ENCODE data around the gene TAOK2.
"Not testable (repeated sequence)": the region's sequence is repeated elsewhere in the genome, so short reads cannot be mapped to it uniquely, and the experiment has no call there.

The TAOK2 gene

GRCh38 chr16:30017937-30018336 is 44.3 kb downstream of the TAOK2 start:
- WGBS: 97% methylated on average over 3 of the region's 4 CpGs
- H3K9me3 ChIP-seq (ENCODE audit: insufficient read depth, low read depth, low read length); H3K4me3 ChIP-seq (ENCODE audit: low read length); H3K9ac ChIP-seq (ENCODE audit: low read depth, low read length); H3K4me1 ChIP-seq (ENCODE audit: insufficient read depth, low read length); H3K27me3 ChIP-seq (ENCODE audit: insufficient read depth, low read length); H3K36me3 ChIP-seq (ENCODE audit: insufficient read depth, low read length); H3K27ac ChIP-seq (ENCODE audit: low read depth, low read length): not testable (repeated sequence)

- Histone ChIP-seq H3K9ac (ENCODE audit: low read depth, low read length) (no peak overlapping the region), H3K27ac (ENCODE audit: low read depth, low read length) (no peak overlapping the region), H3K27me3 (ENCODE audit: insufficient read depth, low read length) (no peaks in the 10 kb centered on the region), H3K9me3 (ENCODE audit: insufficient read depth, low read depth, low read length) (no peaks in the 10 kb centered on the region), H3K4me3 (ENCODE audit: low read length) (no peak overlapping the region), H3K36me3 (ENCODE audit: insufficient read depth, low read length) (no peaks in the 10 kb centered on the region), H3K4me1 (ENCODE audit: insufficient read depth, low read length) (no peaks in the 10 kb centered on the region)
- 67% methylated on average over 4 of the region's 4 CpGs for WGBS
Observed at GRCh38 chr16:30018731-30019158, 45.1 kb downstream of the TAOK2 start.

- H3K27me3 ChIP-seq (ENCODE audit: insufficient read depth, low read length): no peaks in the 10 kb centered on the region
Observed at GRCh38 chr16:30022887-30023286, 49.2 kb downstream of the TAOK2 start, which contains the start of gene C16orf92. C16orf92 (plus strand) TSS chr16:30023198; CDS start chr16:30023341, 143 bp downstream.

GRCh38 chr16:30023586-30023985 is 49.9 kb downstream of the TAOK2 start:
- Histone ChIP-seq H3K27me3 (ENCODE audit: insufficient read depth, low read length) (no peaks in the 10 kb centered on the region), H3K4me3 (ENCODE audit: low read length) (no peak overlapping the region), H3K36me3 (ENCODE audit: insufficient read depth, low read length) (no peaks in the 10 kb centered on the region; the same call in 1 of the 2 replicates), H3K9ac (ENCODE audit: low read depth, low read length) (no peak overlapping the region), H3K27ac (ENCODE audit: low read depth, low read length) (no peak overlapping the region), H3K9me3 (ENCODE audit: insufficient read depth, low read depth, low read length) (no peaks in the 10 kb centered on the region), H3K4me1 (ENCODE audit: insufficient read depth, low read length) (no peaks in the 10 kb centered on the region)
- 89% methylated on average over 11 of the region's 11 CpGs for WGBS

More at GRCh38 chr16:30022887-30023286, 49.2 kb downstream of the TAOK2 start, which contains the start of gene C16orf92:
- Histone ChIP-seq H3K27ac (ENCODE audit: low read depth, low read length) (no peak within 1 kb of the TSS), H3K4me1 (ENCODE audit: insufficient read depth, low read length) (no peaks in the 10 kb centered on the region), H3K9me3 (ENCODE audit: insufficient read depth, low read depth, low read length) (no peaks in the 10 kb centered on the region), H3K4me3 (ENCODE audit: low read length) (no peak within 1 kb of the TSS), H3K36me3 (ENCODE audit: insufficient read depth, low read length) (no peaks in the 10 kb centered on the region; the same call in 1 of the 2 replicates), H3K9ac (ENCODE audit: low read depth, low read length) (no peak within 1 kb of the TSS)
- WGBS: 92% methylated on average over 5 of the region's 6 CpGs

GRCh38 chr16:30024451-30024850 is 50.8 kb downstream of the TAOK2 start:
- no peak overlapping the region for H3K27ac ChIP-seq (ENCODE audit: low read depth, low read length)
- no peaks in the 10 kb centered on the region for H3K9me3 ChIP-seq (ENCODE audit: insufficient read depth, low read depth, low read length)
- 91% methylated on average over 16 of the region's 16 CpGs for WGBS
- H3K36me3 ChIP-seq (ENCODE audit: insufficient read depth, low read length): no peaks in the 10 kb centered on the region; the same call in 1 of the 2 replicates
- H3K4me1 ChIP-seq (ENCODE audit: insufficient read depth, low read length): peaks cover 3% of the 10 kb centered on the region; the same call in 1 of the 2 replicates
- no peak overlapping the region for H3K4me3 ChIP-seq (ENCODE audit: low read length)
- H3K27me3 ChIP-seq (ENCODE audit: insufficient read depth, low read length): no peaks in the 10 kb centered on the region
- H3K9ac ChIP-seq (ENCODE audit: low read depth, low read length): no peak overlapping the region

GRCh38 chr16:30025156-30025555 is 51.5 kb downstream of the TAOK2 start:
- Histone ChIP-seq H3K36me3 (ENCODE audit: insufficient read depth, low read length) (no peaks in the 10 kb centered on the region; the same call in 1 of the 2 replicates), H3K9ac (ENCODE audit: low read depth, low read length) (no peak overlapping the region), H3K4me1 (ENCODE audit: insufficient read depth, low read length) (peaks cover 7% of the 10 kb centered on the region), H3K4me3 (ENCODE audit: low read length) (no peak overlapping the region), H3K9me3 (ENCODE audit: insufficient read depth, low read depth, low read length) (no peaks in the 10 kb centered on the region), H3K27me3 (ENCODE audit: insufficient read depth, low read length) (peaks cover 6% of the 10 kb centered on the region; the same call in 1 of the 2 replicates), H3K27ac (ENCODE audit: low read depth, low read length) (no peak overlapping the region)
- 90% methylated on average over 20 of the region's 20 CpGs for WGBS

- Histone ChIP-seq H3K9me3 (ENCODE audit: insufficient read depth, low read depth, low read length) (no peaks in the 10 kb centered on the region), H3K4me3 (ENCODE audit: low read length) (no peak overlapping the region), H3K27ac (ENCODE audit: low read depth, low read length) (no peak overlapping the region), H3K4me1 (ENCODE audit: insufficient read depth, low read length) (peaks cover 7% of the 10 kb centered on the region), H3K9ac (ENCODE audit: low read depth, low read length) (no peak overlapping the region), H3K27me3 (ENCODE audit: insufficient read depth, low read length) (peaks cover 10% of the 10 kb centered on the region), H3K36me3 (ENCODE audit: insufficient read depth, low read length) (no peaks in the 10 kb centered on the region; the same call in 1 of the 2 replicates)
- WGBS: 81% methylated on average over 7 of the region's 7 CpGs
Observed at GRCh38 chr16:30025574-30025973, 51.9 kb downstream of the TAOK2 start.

- H3K36me3 ChIP-seq (ENCODE audit: insufficient read depth, low read length): no peaks in the 10 kb centered on the region; the same call in 1 of the 2 replicates
- H3K4me3 ChIP-seq (ENCODE audit: low read length): no peak overlapping the region
- no peak overlapping the region for H3K27ac ChIP-seq (ENCODE audit: low read depth, low read length)
- H3K9ac ChIP-seq (ENCODE audit: low read depth, low read length): no peak overlapping the region
- peaks cover 12% of the 10 kb centered on the region for H3K27me3 ChIP-seq (ENCODE audit: insufficient read depth, low read length)
- H3K4me1 ChIP-seq (ENCODE audit: insufficient read depth, low read length): peaks cover 7% of the 10 kb centered on the region
- 95% methylated on average over 18 of the region's 18 CpGs for WGBS
- no peaks in the 10 kb centered on the region for H3K9me3 ChIP-seq (ENCODE audit: insufficient read depth, low read depth, low read length)
Observed at GRCh38 chr16:30026449-30026848, 52.8 kb downstream of the TAOK2 start.

GRCh38 chr16:30027588-30028437 is 54.1 kb downstream of the TAOK2 start:
- Histone ChIP-seq H3K9ac (ENCODE audit: low read depth, low read length) (no peak overlapping the region), H3K9me3 (ENCODE audit: insufficient read depth, low read depth, low read length) (no peaks in the 10 kb centered on the region), H3K4me1 (ENCODE audit: insufficient read depth, low read length) (peaks cover 13% of the 10 kb centered on the region), H3K36me3 (ENCODE audit: insufficient read depth, low read length) (no peaks in the 10 kb centered on the region; the same call in 1 of the 2 replicates), H3K27me3 (ENCODE audit: insufficient read depth, low read length) (peaks cover 23% of the 10 kb centered on the region), H3K27ac (ENCODE audit: low read depth, low read length) (no peak overlapping the region), H3K4me3 (ENCODE audit: low read length) (no peak overlapping the region)
- 62% methylated on average over 13 of the region's 13 CpGs for WGBS

GRCh38 chr16:30028438-30029076 is 54.9 kb downstream of the TAOK2 start:
- H3K36me3 ChIP-seq (ENCODE audit: insufficient read depth, low read length): no peaks in the 10 kb centered on the region; the same call in 1 of the 2 replicates
- 25% methylated on average over 18 of the region's 18 CpGs for WGBS
- H3K9ac ChIP-seq (ENCODE audit: low read depth, low read length): no peak overlapping the region
- peaks cover 13% of the 10 kb centered on the region for H3K4me1 ChIP-seq (ENCODE audit: insufficient read depth, low read length)
- H3K27me3 ChIP-seq (ENCODE audit: insufficient read depth, low read length): peaks cover 29% of the 10 kb centered on the region
- H3K4me3 ChIP-seq (ENCODE audit: low read length): no peak overlapping the region
- H3K9me3 ChIP-seq (ENCODE audit: insufficient read depth, low read depth, low read length): no peaks in the 10 kb centered on the region
- H3K27ac ChIP-seq (ENCODE audit: low read depth, low read length): no peak overlapping the region
